ENCODE results near the gene HOXC10.

The HOXC10 gene

DNA sequence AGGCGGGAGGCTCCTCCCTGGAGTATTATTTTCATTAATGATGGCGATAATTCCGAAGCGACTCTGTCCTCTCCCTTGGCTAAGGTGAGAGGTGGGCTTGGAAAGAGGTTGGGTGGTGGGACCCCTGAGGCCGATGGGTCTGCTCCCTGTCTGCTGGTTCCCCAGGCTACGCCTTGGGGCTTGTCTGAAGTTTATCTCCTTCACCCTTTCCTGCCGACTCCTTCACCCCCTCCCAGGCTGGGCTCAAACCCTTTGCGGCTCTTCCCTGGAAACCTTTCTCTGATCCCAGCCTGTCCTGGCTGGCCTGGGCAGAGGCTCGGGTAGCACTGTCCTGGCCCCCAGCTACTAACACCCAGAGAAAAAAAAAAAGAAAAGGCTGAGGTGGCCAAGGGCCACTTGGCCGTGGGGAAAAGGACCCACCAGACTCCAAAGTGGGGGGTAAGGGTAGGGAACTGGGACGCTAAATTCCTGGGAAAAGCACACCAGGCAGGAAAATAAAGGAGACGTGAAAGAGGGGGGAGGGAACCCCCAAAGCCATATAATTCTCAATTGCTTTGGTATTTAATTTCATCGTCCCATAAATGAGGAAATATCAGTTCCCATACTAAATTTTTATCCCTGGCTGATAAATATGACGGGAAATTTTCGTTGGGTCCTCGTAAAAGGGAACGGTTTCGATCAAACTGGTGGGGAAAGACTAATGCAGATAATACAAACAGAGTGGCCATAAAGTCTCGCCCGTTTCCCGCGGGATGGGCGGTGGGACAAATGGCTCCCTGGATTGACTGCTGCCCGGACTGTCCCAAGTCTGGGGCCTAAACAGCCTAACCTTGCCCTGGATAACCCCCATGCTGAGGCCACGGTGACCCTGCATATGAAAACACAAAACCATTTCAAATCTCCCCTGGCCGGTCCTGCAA, 2.0 kb upstream of the HOXC10 start:
- Histone ChIP-seq H3K9me3 (ENCODE audit: control insufficient read depth in 1 of 2, low read length in 2 of 2) (peaks cover 0 to 4% of the 10 kb centered on the region in 2 donors), H3K36me3 (ENCODE audit: control insufficient read depth in 1 of 2, insufficient read depth in 2 of 2, low read length in 2 of 2) (no peaks in the 10 kb centered on the region), H3K27me3 (ENCODE audit: low read depth, low read length) (peaks cover 88% of the 10 kb centered on the region), H3K4me1 (ENCODE audit: control insufficient read depth in 1 of 2, insufficient read depth in 2 of 2, low read length in 2 of 2) (peaks cover 0 to 30% of the 10 kb centered on the region in 2 donors), H3K4me3 (ENCODE audit: low read depth in 1 of 2, low read length in 2 of 2) (no peak overlapping the region), H3K27ac (ENCODE audit: low read length) (no peak overlapping the region)

GRCh38 chr12:53983568-53983949, 1.4 kb upstream of the HOXC10 start:
- H3K4me3 ChIP-seq (ENCODE audit: low read depth in 1 of 2, low read length in 2 of 2) = no peak overlapping the region
- peaks cover 91% of the 10 kb centered on the region for H3K27me3 ChIP-seq (ENCODE audit: low read depth, low read length)
- H3K27ac ChIP-seq (ENCODE audit: low read length) = no peak overlapping the region
- H3K9me3 ChIP-seq (ENCODE audit: control insufficient read depth in 1 of 2, low read length in 2 of 2) = peaks cover 0 to 4% of the 10 kb centered on the region in 2 donors
- peaks cover 0 to 30% of the 10 kb centered on the region in 2 donors for H3K4me1 ChIP-seq (ENCODE audit: control insufficient read depth in 1 of 2, insufficient read depth in 2 of 2, low read length in 2 of 2)
- H3K36me3 ChIP-seq (ENCODE audit: control insufficient read depth in 1 of 2, insufficient read depth in 2 of 2, low read length in 2 of 2) = no peaks in the 10 kb centered on the region

- H3K27me3 ChIP-seq (ENCODE audit: low read depth, low read length) = peaks cover 91% of the 10 kb centered on the region
- H3K4me1 ChIP-seq (ENCODE audit: control insufficient read depth in 1 of 2, insufficient read depth in 2 of 2, low read length in 2 of 2) = peaks cover 0 to 30% of the 10 kb centered on the region in 2 donors
- peaks cover 0 to 4% of the 10 kb centered on the region in 2 donors for H3K9me3 ChIP-seq (ENCODE audit: control insufficient read depth in 1 of 2, low read length in 2 of 2)
- H3K27ac ChIP-seq (ENCODE audit: low read length) = no peak overlapping the region
- no peaks in the 10 kb centered on the region for H3K36me3 ChIP-seq (ENCODE audit: control insufficient read depth in 1 of 2, insufficient read depth in 2 of 2, low read length in 2 of 2)
- no peak overlapping the region for H3K4me3 ChIP-seq (ENCODE audit: low read depth in 1 of 2, low read length in 2 of 2)
Measured at GRCh38 chr12:53983950-53984572, 885 bp upstream of the HOXC10 start.

DNA sequence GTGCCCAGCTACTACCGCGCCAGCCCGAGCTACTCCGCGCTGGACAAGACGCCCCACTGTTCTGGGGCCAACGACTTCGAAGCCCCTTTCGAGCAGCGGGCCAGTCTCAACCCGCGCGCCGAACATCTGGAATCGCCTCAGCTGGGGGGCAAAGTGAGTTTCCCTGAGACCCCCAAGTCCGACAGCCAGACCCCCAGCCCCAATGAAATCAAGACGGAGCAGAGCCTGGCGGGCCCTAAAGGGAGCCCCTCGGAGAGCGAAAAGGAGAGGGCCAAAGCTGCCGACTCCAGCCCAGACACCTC, 697 bp downstream of the HOXC10 start:
- peaks cover 0 to 30% of the 10 kb centered on the region in 2 donors for H3K4me1 ChIP-seq (ENCODE audit: control insufficient read depth in 1 of 2, insufficient read depth in 2 of 2, low read length in 2 of 2)
- no peak overlapping the region for H3K27ac ChIP-seq (ENCODE audit: low read length)
- peaks cover 93% of the 10 kb centered on the region for H3K27me3 ChIP-seq (ENCODE audit: low read depth, low read length)
- H3K9me3 ChIP-seq (ENCODE audit: control insufficient read depth in 1 of 2, low read length in 2 of 2) = peaks cover 0 to 4% of the 10 kb centered on the region in 2 donors
- peak overlapping the region in 1 of 2 donors; percentile 47 for H3K4me3 ChIP-seq (ENCODE audit: low read depth in 1 of 2, low read length in 2 of 2)
- no peaks in the 10 kb centered on the region for H3K36me3 ChIP-seq (ENCODE audit: control insufficient read depth in 1 of 2, insufficient read depth in 2 of 2, low read length in 2 of 2)

- peaks cover 0 to 4% of the 10 kb centered on the region in 2 donors for H3K9me3 ChIP-seq (ENCODE audit: control insufficient read depth in 1 of 2, low read length in 2 of 2)
- peak overlapping the region in 1 of 2 donors; percentile 47 for H3K4me3 ChIP-seq (ENCODE audit: low read depth in 1 of 2, low read length in 2 of 2)
- peaks cover 0 to 30% of the 10 kb centered on the region in 2 donors for H3K4me1 ChIP-seq (ENCODE audit: control insufficient read depth in 1 of 2, insufficient read depth in 2 of 2, low read length in 2 of 2)
- no peaks in the 10 kb centered on the region for H3K36me3 ChIP-seq (ENCODE audit: control insufficient read depth in 1 of 2, insufficient read depth in 2 of 2, low read length in 2 of 2)
- H3K27me3 ChIP-seq (ENCODE audit: low read depth, low read length) = peaks cover 93% of the 10 kb centered on the region
- no peak overlapping the region for H3K27ac ChIP-seq (ENCODE audit: low read length)
Measured at GRCh38 chr12:53985994-53986685, 1.2 kb downstream of the HOXC10 start.

DNA sequence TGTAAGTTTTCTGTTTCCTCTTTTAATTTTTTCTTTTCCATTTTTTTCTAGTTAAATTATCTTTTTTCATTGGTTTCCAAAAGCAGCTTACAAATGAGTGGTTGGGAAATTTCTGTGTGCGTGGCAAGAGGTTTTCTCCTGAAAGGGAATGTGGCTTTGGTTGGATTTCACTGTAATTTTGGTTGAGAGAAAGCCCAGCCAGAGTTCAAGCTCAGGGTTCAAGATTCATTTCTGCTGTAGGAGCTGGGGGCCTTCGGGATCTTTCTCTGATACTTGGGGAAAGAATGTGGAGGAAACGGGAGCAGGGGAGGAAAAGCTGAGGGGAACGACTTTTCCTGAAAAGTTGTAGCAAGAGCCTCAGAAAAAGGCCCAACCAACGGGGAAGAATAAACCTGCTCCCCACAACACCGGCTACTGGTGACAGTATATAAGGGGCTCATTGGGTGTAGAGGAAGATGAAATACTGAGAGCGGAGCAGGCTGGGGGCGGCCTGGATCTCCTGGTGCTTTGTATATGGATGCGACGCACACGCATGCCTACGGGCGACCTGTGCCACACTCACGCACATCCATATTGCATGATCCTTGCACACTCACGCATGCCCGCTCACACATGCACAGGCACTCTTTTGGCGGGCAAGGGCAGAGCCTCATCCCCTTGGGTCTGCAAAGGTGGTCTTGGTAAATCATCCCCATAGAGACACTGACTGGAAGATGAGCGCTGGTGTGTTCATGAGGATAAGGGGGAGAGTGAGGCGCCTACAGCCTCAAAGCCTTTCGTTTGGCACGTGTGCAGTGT, 1.9 kb downstream of the HOXC10 start:
- Histone ChIP-seq H3K9me3 (ENCODE audit: control insufficient read depth in 1 of 2, low read length in 2 of 2) (peaks cover 0 to 4% of the 10 kb centered on the region in 2 donors), H3K27ac (ENCODE audit: low read length) (no peak overlapping the region), H3K27me3 (ENCODE audit: low read depth, low read length) (peaks cover 95% of the 10 kb centered on the region), H3K4me1 (ENCODE audit: control insufficient read depth in 1 of 2, insufficient read depth in 2 of 2, low read length in 2 of 2) (peaks cover 0 to 30% of the 10 kb centered on the region in 2 donors), H3K4me3 (ENCODE audit: low read depth in 1 of 2, low read length in 2 of 2) (no peak overlapping the region), H3K36me3 (ENCODE audit: control insufficient read depth in 1 of 2, insufficient read depth in 2 of 2, low read length in 2 of 2) (no peaks in the 10 kb centered on the region)

DNA sequence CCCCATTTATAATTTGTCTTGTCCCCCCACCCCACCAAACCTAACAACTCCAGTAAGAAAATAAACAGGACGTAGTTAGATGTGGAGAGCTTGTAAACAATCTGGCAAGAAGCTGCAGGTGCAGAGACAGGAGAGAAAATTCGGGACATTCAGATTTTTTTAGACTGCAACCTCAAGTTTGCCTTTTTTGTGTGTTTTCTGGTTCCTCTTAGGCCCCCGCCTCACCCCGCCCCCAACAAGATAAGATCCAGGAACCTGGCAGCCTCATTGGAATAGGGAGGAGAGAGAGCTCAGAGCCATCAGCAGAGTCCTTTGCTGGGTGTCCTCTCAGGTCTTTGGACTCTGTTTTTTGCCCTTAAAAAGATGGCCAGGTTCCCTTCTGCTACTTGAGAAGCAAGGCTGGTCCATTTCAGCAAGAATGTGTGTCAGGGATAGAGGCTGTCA, 2.9 kb downstream of the HOXC10 start:
- peaks cover 93% of the 10 kb centered on the region for H3K27me3 ChIP-seq (ENCODE audit: low read depth, low read length)

DNA sequence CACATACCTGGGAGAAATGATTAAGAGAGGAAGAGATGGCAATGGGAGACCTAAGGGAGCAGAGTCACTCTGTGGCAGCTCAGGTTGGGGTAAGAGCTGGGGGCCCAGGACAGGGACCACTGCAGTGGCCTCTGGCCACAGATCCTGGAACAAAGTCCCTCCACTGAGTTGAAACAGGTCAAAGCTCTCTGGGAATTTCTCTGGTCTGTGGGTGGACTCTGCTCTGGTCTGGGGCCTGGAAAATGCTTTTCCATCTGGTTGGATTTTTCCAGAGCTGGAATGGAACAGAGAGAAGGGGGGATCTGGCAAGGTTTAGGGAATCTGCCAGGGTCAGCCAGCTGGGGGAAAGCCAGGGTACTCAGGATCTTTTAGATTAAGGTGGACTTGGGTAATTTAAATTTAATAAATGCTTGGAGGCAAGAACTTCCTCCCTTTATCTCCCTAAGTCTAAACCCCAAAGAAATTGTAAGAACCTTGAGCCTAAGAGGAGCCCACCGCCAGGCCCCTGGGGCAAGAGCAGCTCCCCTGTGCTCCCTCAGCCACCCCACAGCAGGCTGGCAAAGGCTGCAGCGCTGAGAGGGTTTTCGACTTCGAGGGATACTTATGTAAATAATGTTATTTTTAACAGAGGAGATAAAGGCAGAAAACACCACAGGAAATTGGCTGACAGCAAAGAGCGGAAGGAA, 3.7 kb downstream of the HOXC10 start:
- Histone ChIP-seq H3K4me1 (ENCODE audit: control insufficient read depth in 1 of 2, insufficient read depth in 2 of 2, low read length in 2 of 2) (peaks cover 0 to 18% of the 10 kb centered on the region in 2 donors), H3K27me3 (ENCODE audit: low read depth, low read length) (peaks cover 93% of the 10 kb centered on the region), H3K27ac (ENCODE audit: low read length) (no peak overlapping the region), H3K4me3 (ENCODE audit: low read depth in 1 of 2, low read length in 2 of 2) (no peak overlapping the region), H3K36me3 (ENCODE audit: control insufficient read depth in 1 of 2, insufficient read depth in 2 of 2, low read length in 2 of 2) (no peaks in the 10 kb centered on the region), H3K9me3 (ENCODE audit: control insufficient read depth in 1 of 2, low read length in 2 of 2) (no peaks in the 10 kb centered on the region)

More for the DNA sequence above, 2.9 kb downstream of the HOXC10 start:
- no peaks in the 10 kb centered on the region for H3K36me3 ChIP-seq (ENCODE audit: control insufficient read depth in 1 of 2, insufficient read depth in 2 of 2, low read length in 2 of 2)
- no peak overlapping the region for H3K4me3 ChIP-seq (ENCODE audit: low read depth in 1 of 2, low read length in 2 of 2)
- H3K4me1 ChIP-seq (ENCODE audit: control insufficient read depth in 1 of 2, insufficient read depth in 2 of 2, low read length in 2 of 2) = peaks cover 0 to 27% of the 10 kb centered on the region in 2 donors
- peaks cover 0 to 4% of the 10 kb centered on the region in 2 donors for H3K9me3 ChIP-seq (ENCODE audit: control insufficient read depth in 1 of 2, low read length in 2 of 2)
- H3K27ac ChIP-seq (ENCODE audit: low read length) = no peak overlapping the region

DNA sequence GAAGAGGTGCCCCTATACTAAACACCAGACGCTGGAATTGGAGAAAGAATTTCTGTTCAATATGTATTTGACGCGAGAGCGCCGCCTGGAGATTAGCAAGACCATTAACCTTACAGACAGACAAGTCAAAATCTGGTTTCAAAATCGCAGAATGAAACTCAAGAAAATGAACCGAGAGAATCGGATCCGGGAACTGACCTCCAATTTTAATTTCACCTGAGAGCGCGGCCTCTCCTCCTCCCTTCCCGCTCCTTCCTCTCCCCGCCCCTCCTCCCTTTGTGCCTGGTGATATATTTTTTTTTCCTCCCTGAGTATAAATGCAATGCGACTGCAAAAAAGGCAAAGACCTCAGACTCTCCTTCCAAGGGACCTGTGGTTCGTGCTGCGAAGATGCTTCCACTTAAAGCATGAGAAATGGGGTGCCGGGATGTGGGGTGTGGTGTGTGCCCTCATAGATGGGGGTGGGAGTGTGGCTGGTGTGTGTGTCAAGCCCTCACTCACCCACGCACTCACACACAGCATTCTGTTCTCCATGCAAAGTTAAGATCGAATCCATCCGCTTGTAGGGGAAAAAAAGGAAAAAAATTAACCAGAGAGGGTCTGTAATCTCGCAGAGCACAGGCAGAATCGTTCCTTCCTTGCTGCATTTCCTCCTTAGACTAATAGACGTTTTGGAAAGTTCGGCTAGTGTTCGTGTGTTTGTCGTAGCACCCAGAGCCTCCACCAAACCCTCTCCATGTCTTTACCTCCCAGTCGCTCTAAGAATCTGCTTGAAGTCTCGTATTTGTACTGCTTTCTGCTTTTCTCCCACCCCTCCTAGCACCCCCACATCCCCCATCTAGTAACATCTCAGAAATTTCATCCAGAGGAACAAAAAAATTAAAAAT, 4.5 kb downstream of the HOXC10 start:
- Histone ChIP-seq H3K27me3 (ENCODE audit: low read depth, low read length) (peaks cover 95% of the 10 kb centered on the region), H3K27ac (ENCODE audit: low read length) (no peak overlapping the region), H3K36me3 (ENCODE audit: control insufficient read depth in 1 of 2, insufficient read depth in 2 of 2, low read length in 2 of 2) (no peaks in the 10 kb centered on the region), H3K4me1 (ENCODE audit: control insufficient read depth in 1 of 2, insufficient read depth in 2 of 2, low read length in 2 of 2) (peaks cover 0 to 24% of the 10 kb centered on the region in 2 donors), H3K4me3 (ENCODE audit: low read depth in 1 of 2, low read length in 2 of 2) (no peak overlapping the region), H3K9me3 (ENCODE audit: control insufficient read depth in 1 of 2, low read length in 2 of 2) (no peaks in the 10 kb centered on the region)
